ENCODE measurements around the gene AMBRA1.

Gene AMBRA1

GRCh38 chr11:46346886-46347636 lies 246.8 kb downstream of the AMBRA1 start, which contains the start of gene DGKZ:
TSS of gene DGKZ (plus strand) at chr11:46347463. CDS start at chr11:46347660, 197 bp downstream.
- DNase-seq, result peak; percentile 80
